ENCODE results near the gene PNISR. TPM values are rescaled to one million over a fixed set of nuclear protein-coding genes. Genes with fewer than 3 reads are reported as not detected.

PNISR gene
- total and polyA plus RNA-seq, 2 experiments from 2014 or later: 135 to 270 TPM

- Histone ChIP-seq H3K27me3 (ENCODE audit: insufficient read depth) (peaks cover 12% of the 10 kb centered on the region; the same call in 1 of the 2 replicates), H3K4me2 (no peak overlapping the region), H3F3A (replicated peaks; ENCODE audit: low read depth) (no peaks in the 10 kb centered on the region), H3K36me3 (ENCODE audit: insufficient read depth) (no peaks in the 10 kb centered on the region), H3K9me2 (ENCODE audit: insufficient read depth) (peaks cover 10% of the 10 kb centered on the region), H2AFZ (no peak overlapping the region), H3K27ac (ENCODE audit: low read depth) (no peak overlapping the region), H3K4me3 (no peak overlapping the region), H4K20me1 (replicated peaks; ENCODE audit: insufficient read depth) (no peaks in the 10 kb centered on the region), H3K4me1 (ENCODE audit: insufficient read depth) (peaks cover 16% of the 10 kb centered on the region), H3K79me2 (replicated peaks; ENCODE audit: insufficient read depth) (no peaks in the 10 kb centered on the region)
- Mint-ChIP-seq H3K4me3 (no peak overlapping the region), H3K36me3 (ENCODE audit: low read depth) (no peaks in the 10 kb centered on the region), H3K27ac (no peak overlapping the region), H3K9me3 (no peaks in the 10 kb centered on the region), H3K4me1 (peaks cover 20% of the 10 kb centered on the region), H3K27me3 (ENCODE audit: insufficient read depth, low read depth, poor library complexity) (peaks cover 12% of the 10 kb centered on the region)
- peak; percentile 64 for DNase-seq (ENCODE audit: low spot score)
- no peak for TF ChIP-seq EZH2 (IDR thresholded peaks at IDR 0.05; ENCODE audit: low read depth, unreplicated experiment)
- TF ChIP-seq ZNF331 (CRISPR knock-in tag; IDR thresholded peaks at IDR 0.05; ENCODE audit: low read depth): no peak
- peak; percentile 83 for TF ChIP-seq REST (IDR thresholded peaks at IDR 0.05; ENCODE audit: unreplicated experiment)
- no peak for ATAC-seq
Measured at GRCh38 chr6:99353126-99353525, 72.0 kb downstream of the PNISR start.

DNA sequence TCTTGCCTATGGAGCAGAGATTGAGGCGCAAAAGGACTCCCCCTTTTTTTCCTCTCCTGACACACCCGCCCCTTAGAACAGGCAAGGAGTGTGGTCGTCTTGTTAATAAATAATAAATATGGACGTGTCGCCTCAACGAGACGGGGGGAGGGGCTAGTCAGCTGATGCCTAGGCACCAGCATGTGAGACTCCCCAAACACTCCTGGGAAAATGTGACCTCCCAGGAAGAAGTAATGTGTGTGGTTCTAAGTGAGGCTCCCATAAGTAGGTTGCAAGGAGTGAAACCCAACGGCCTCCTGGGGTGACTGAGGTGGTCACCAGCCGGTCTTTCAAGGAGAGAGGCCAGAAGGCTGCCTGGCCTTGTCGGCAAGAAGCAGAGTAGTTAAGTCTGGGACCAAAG lies 74.5 kb downstream of the PNISR start:
- Histone ChIP-seq H3K27me3 (ENCODE audit: insufficient read depth) (peaks cover 12% of the 10 kb centered on the region; the same call in 1 of the 2 replicates), H3K4me3 (peak overlapping the region; percentile 56), H3K4me1 (ENCODE audit: insufficient read depth) (peaks cover 20% of the 10 kb centered on the region), H2AFZ (peak overlapping the region; percentile 20; the same call in 1 of the 2 replicates), H3K27ac (ENCODE audit: low read depth) (no peak overlapping the region), H3F3A (replicated peaks; ENCODE audit: low read depth) (no peaks in the 10 kb centered on the region), H3K36me3 (ENCODE audit: insufficient read depth) (no peaks in the 10 kb centered on the region), H3K4me2 (peak overlapping the region; percentile 79), H3K9me2 (ENCODE audit: insufficient read depth) (no peaks in the 10 kb centered on the region), H3K79me2 (replicated peaks; ENCODE audit: insufficient read depth) (no peaks in the 10 kb centered on the region), H4K20me1 (replicated peaks; ENCODE audit: insufficient read depth) (no peaks in the 10 kb centered on the region)
- Mint-ChIP-seq H3K4me1 (peaks cover 24% of the 10 kb centered on the region), H3K27ac (no peak overlapping the region), H3K27me3 (ENCODE audit: insufficient read depth, low read depth, poor library complexity) (peaks cover 12% of the 10 kb centered on the region), H3K4me3 (peak overlapping the region; percentile 76), H3K36me3 (ENCODE audit: low read depth) (no peaks in the 10 kb centered on the region), H3K9me3 (no peaks in the 10 kb centered on the region)
- DNase-seq (ENCODE audit: low spot score): peak; percentile 55
- peak; percentile 2 for ATAC-seq
- TF ChIP-seq ZNF114 (CRISPR knock-in tag; IDR thresholded peaks at IDR 0.05): no peak
- TF ChIP-seq CTCF (conservative IDR thresholded peaks at IDR 0.05; ENCODE audit: low read depth in 2 of 2): no peak
- TF ChIP-seq JUNB (IDR thresholded peaks at IDR 0.05; ENCODE audit: unreplicated experiment): no peak
- no peak for TF ChIP-seq ZNF331 (CRISPR knock-in tag; IDR thresholded peaks at IDR 0.05; ENCODE audit: low read depth)
- no peak for TF ChIP-seq EZH2 (IDR thresholded peaks at IDR 0.05; ENCODE audit: low read depth, unreplicated experiment)
- no peak for TF ChIP-seq CREB1 (CRISPR knock-in tag; IDR thresholded peaks at IDR 0.05; ENCODE audit: low read depth)
- TF ChIP-seq EZH2phosphoT487 (IDR thresholded peaks at IDR 0.05; ENCODE audit: unreplicated experiment): no peak
- no peak for TF ChIP-seq POLR2AphosphoS5 (IDR thresholded peaks at IDR 0.05; ENCODE audit: low read depth)
- TF ChIP-seq REST (IDR thresholded peaks at IDR 0.05; ENCODE audit: unreplicated experiment): no peak
- TF ChIP-seq NANOG (IDR thresholded peaks at IDR 0.05; ENCODE audit: borderline replicate concordance): no peak
